ENCODE results near the gene LIPN. TPM values are rescaled to one million over a fixed set of nuclear protein-coding genes. Genes with fewer than 3 reads are reported as not detected.

LIPN gene
- total and polyA plus RNA-seq, 2 of the 8 experiments (the other 6 are each of a cell fraction or from before 2014, with no cell fraction given) = not detected

- CTCF ChIA-PET (ENCODE audit: partially characterized antibody) = interaction anchor here (1.0 kb wide), 1 partner anchor 13 kb away, joined by 3 read pairs; no protein-coding TSS in a partner anchor
- no peak for FAIRE-seq
- POLR2A ChIA-PET (ENCODE audit: partially characterized antibody) = no interaction called here
These were observed 44.3 kb upstream of the LIPN start for GRCh38 chr10:88715517-88715916.

More at GRCh38 chr10:88715517-88715916, 44.3 kb upstream of the LIPN start:
- no peak overlapping the region for H3K23ac ChIP-seq (ENCODE audit: insufficient read length)
- no peaks in the 10 kb centered on the region for H4K20me1 ChIP-seq (replicated peaks in 1 of 2; ENCODE audit: control insufficient read depth in 1 of 2, insufficient read depth in 2 of 2, low read length in 2 of 2)
- H2BK15ac ChIP-seq (ENCODE audit: low read length) = no peak overlapping the region
- H2AK5ac ChIP-seq (ENCODE audit: low read depth, low read length) = no peak overlapping the region
- H3K79me2 ChIP-seq (ENCODE audit: control insufficient read depth in 1 of 2, insufficient read depth in 2 of 2, low read length in 2 of 2) = no peaks in the 10 kb centered on the region
- WGBS, 2 experiments (ENCODE audit: extremely low coverage in 1 of 2, insufficient coverage in 1 of 2, insufficient read length in 1 of 2, insufficient replicate concordance in 2 of 2, low coverage in 1 of 2, low lambda C conversion rate in 2 of 2, missing lambda C conversion rate in 1 of 2) = 97% methylated on average over 1 of the region's 1 CpG; no CpG with 5 or more reads in 1 of the 2 experiments
- H3K27me3 ChIP-seq (replicated peaks in 1 of 4; ENCODE audit: control insufficient read depth in 3 of 4, extremely low read depth in 1 of 4, insufficient read depth in 3 of 4, low read length in 3 of 4) = peaks cover 0 to 2% (median 0%) of the 10 kb centered on the region in 4 experiments; a peak in 2 of 7 replicates
- no peak overlapping the region for H4K91ac ChIP-seq (replicated peaks; ENCODE audit: insufficient read length, low read length)
- no peak for TF ChIP-seq GTF2F1 (IDR thresholded peaks at IDR 0.05; ENCODE audit: borderline replicate concordance, low read depth, low read length)
- no peak for TF ChIP-seq MAFK (IDR thresholded peaks at IDR 0.05; ENCODE audit: low read depth, low read length)
- TF ChIP-seq JUN (IDR thresholded peaks at IDR 0.05; ENCODE audit: low read depth, low read length) = no peak
- TF ChIP-seq NRF1 (IDR thresholded peaks at IDR 0.05; ENCODE audit: low read depth, low read length) = no peak
- no peak for TF ChIP-seq NANOG (IDR thresholded peaks at IDR 0.05; ENCODE audit: insufficient read depth, low read depth, low read length, poor library complexity, severe bottlenecking)
- TF ChIP-seq TCF12 (IDR thresholded peaks at IDR 0.05; ENCODE audit: low read depth, low read length) = no peak
- no peak for TF ChIP-seq RFX5 (IDR thresholded peaks at IDR 0.05; ENCODE audit: borderline replicate concordance, low read depth, low read length)
- TF ChIP-seq EGR1 (IDR thresholded peaks at IDR 0.05; ENCODE audit: borderline replicate concordance, low read depth, low read length) = no peak
- no peak for TF ChIP-seq YY1 (IDR thresholded peaks at IDR 0.05; ENCODE audit: low read depth, low read length)
- no peak for TF ChIP-seq ZNF274 (IDR thresholded peaks at IDR 0.05; ENCODE audit: borderline replicate concordance, extremely low read depth, low read length)
- no peaks in the 10 kb centered on the region for H3K23me2 ChIP-seq (ENCODE audit: low read depth, low read length)
- H2BK5ac ChIP-seq (ENCODE audit: low read depth, low read length) = no peak overlapping the region
- H3K4me2 ChIP-seq (ENCODE audit: insufficient read depth in 1 of 2, low read depth in 2 of 2, low read length in 2 of 2) = no peak overlapping the region
- no peaks in the 10 kb centered on the region for H3K4me1 ChIP-seq (replicated peaks in 1 of 4; ENCODE audit: control insufficient read depth in 3 of 4, insufficient read depth in 4 of 4, low read length in 3 of 4)
- no peaks in the 10 kb centered on the region for H3K9me3 ChIP-seq (ENCODE audit: insufficient read depth in 2 of 2, low read depth in 1 of 2, low read length in 1 of 2)
- H2AFZ ChIP-seq (ENCODE audit: low read length) = no peak overlapping the region
- H2BK20ac ChIP-seq (ENCODE audit: low read length) = no peak overlapping the region
- H4K5ac ChIP-seq (ENCODE audit: insufficient read length, low read depth, low read length) = no peak overlapping the region
- no peak overlapping the region for H2BK12ac ChIP-seq (ENCODE audit: low read depth, low read length)
- DNase-seq (ENCODE audit: low read depth in 1 of 2, low spot score in 2 of 2) = no peak
- H3K4me3 ChIP-seq (ENCODE audit: extremely low read depth in 1 of 4, insufficient read depth in 2 of 4, low read depth in 3 of 4, low read length in 4 of 4) = no peak overlapping the region
- no peak overlapping the region for H3K9ac ChIP-seq (replicated peaks in 1 of 4; ENCODE audit: extremely low read depth in 1 of 4, low read depth in 3 of 4, low read length in 3 of 4)
- H3K18ac ChIP-seq (ENCODE audit: extremely low read depth, low read length) = no peak overlapping the region
- H3K14ac ChIP-seq (ENCODE audit: insufficient read length) = no peak overlapping the region
- no peaks in the 10 kb centered on the region for H3K79me1 ChIP-seq (ENCODE audit: low read depth, low read length)
- H2BK120ac ChIP-seq (replicated peaks; ENCODE audit: low read depth, low read length) = no peak overlapping the region
- H3K27ac ChIP-seq (ENCODE audit: low read depth, low read length) = no peak overlapping the region
- no peak overlapping the region for H4K8ac ChIP-seq (ENCODE audit: extremely low read depth, insufficient read depth, low read length)
- H3K4ac ChIP-seq (replicated peaks; ENCODE audit: insufficient read length, low read depth, low read length) = no peak overlapping the region
- H3K36me3 ChIP-seq (ENCODE audit: control insufficient read depth in 2 of 4, insufficient read depth in 4 of 4, low read length in 3 of 4) = no peaks in the 10 kb centered on the region; a peak in 1 of 8 replicates
- H3K56ac ChIP-seq (replicated peaks; ENCODE audit: insufficient read length, low read depth, low read length) = no peak overlapping the region
